Measurements from ENCODE around the gene GSTA3. TPM values are rescaled to one million over a fixed set of nuclear protein-coding genes. Genes with fewer than 3 reads are reported as not detected.

Gene GSTA3
- total and polyA plus RNA-seq, 2 of the 4 experiments (the other 2 are of a cell fraction) = not detected

Other genes with a start within 250 kb of the GSTA3 start
- gene TMEM14A, start 238.6 kb downstream of the GSTA3 start, total RNA-seq (2012; rRNA removed) = 18.5 and 58.3 TPM in 2 replicates
- 20.9 and 25.1 TPM in 2 replicates for gene TMEM14A, start 238.6 kb downstream of the GSTA3 start, polyA plus RNA-seq (2012; rRNA removed)
- not detected in 2 replicates for gene GSTA2, start 146.2 kb downstream of the GSTA3 start, total RNA-seq (2012; rRNA removed)
- not detected in 2 replicates for gene GSTA2, start 146.2 kb downstream of the GSTA3 start, polyA plus RNA-seq (2012; rRNA removed)
- 0.18 and 0.28 TPM in 2 replicates for gene GSTA1, start 105.9 kb downstream of the GSTA3 start, total RNA-seq (2012; rRNA removed)
- 0.31 and 0.32 TPM in 2 replicates for gene GSTA1, start 105.9 kb downstream of the GSTA3 start, polyA plus RNA-seq (2012; rRNA removed)
- gene GSTA5, start 68.9 kb downstream of the GSTA3 start, total RNA-seq (2012; rRNA removed) = not detected in 2 replicates
- gene GSTA5, start 68.9 kb downstream of the GSTA3 start, polyA plus RNA-seq (2012; rRNA removed) = not detected in 2 replicates
- gene GSTA4, start 85.6 kb upstream of the GSTA3 start, total RNA-seq (2012; rRNA removed) = 26.9 and 35.8 TPM in 2 replicates
- gene GSTA4, start 85.6 kb upstream of the GSTA3 start, polyA plus RNA-seq (2012; rRNA removed) = 29.6 and 35.6 TPM in 2 replicates
- 11.1 and 12.8 TPM in 2 replicates for gene CILK1, start 152.1 kb upstream of the GSTA3 start, total RNA-seq (2012; rRNA removed)
- 8.5 and 9.4 TPM in 2 replicates for gene CILK1, start 152.1 kb upstream of the GSTA3 start, polyA plus RNA-seq (2012; rRNA removed)
- 36.1 and 49.6 TPM in 2 replicates for gene FBXO9, start 155.7 kb upstream of the GSTA3 start, total RNA-seq (2012; rRNA removed)
- gene FBXO9, start 155.7 kb upstream of the GSTA3 start, polyA plus RNA-seq (2012; rRNA removed) = 65.9 and 82.8 TPM in 2 replicates
- gene GCM1, start 239.1 kb upstream of the GSTA3 start, total RNA-seq (2012; rRNA removed) = not detected in 2 replicates
- gene GCM1, start 239.1 kb upstream of the GSTA3 start, polyA plus RNA-seq (2012; rRNA removed) = not detected in 2 replicates

Measured in IMR-90 (cell line).